HG02678 (cell line): Measurements from ENCODE around the gene PER1.
"Not testable (repeated sequence)": the region's sequence is repeated elsewhere in the genome, so short reads cannot be mapped to it uniquely, and the experiment has no call there.

ENCODE experiments used
- ATAC-seq: cut with Tn5 transposase; IDR thresholded peaks from one replicate; pipeline ENCODE4 v1.9.1; 2021; ENCODE audit warnings: mild to moderate bottlenecking, moderate library complexity; ENCODE audit not compliant: unreplicated experiment

The PER1 gene

GRCh38 chr17:8121407-8121680 lies 30.9 kb downstream of the PER1 start:
- no peak for ATAC-seq

DNA sequence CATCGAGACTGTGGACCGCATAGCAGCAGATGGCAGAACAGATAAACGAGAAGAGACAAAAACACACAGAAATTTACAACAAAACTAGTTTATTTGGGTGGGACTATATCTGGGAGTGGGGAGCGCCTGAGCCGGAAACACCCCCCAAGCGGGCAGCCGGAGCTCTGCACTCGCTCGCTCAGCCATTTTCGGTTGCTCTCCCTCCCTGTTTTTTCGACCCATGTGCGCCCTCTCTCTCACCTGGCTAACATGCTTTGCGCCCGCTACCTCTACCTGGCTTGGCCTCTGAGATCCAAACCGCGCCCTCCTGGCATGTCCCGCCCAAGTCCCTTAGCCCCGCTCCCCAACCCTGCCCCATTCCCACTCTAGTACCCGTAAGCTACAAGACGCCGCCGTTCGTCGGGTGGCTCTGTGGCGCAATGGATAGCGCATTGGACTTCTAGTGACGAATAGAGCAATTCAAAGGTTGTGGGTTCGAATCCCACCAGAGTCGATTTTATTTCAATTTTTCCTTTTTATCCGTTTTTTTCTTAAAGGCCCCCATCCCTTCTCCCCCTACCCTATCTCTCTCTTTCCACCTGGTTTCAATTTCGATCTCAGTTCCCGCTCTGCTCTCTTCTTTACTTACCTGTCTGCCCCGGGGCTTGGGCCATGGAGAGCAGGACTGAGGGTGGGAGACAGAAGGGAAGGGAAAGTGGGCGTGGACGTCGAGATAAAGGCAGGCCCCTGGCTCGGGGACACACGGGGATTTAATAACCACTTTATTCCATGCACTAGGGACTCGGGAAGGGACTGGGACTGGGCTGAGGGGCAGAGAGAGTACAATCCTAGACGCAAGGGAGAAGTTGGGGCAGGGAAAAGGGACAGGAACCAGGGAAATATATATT lies 31.4 kb downstream of the PER1 start:
- ATAC-seq: no peak

DNA sequence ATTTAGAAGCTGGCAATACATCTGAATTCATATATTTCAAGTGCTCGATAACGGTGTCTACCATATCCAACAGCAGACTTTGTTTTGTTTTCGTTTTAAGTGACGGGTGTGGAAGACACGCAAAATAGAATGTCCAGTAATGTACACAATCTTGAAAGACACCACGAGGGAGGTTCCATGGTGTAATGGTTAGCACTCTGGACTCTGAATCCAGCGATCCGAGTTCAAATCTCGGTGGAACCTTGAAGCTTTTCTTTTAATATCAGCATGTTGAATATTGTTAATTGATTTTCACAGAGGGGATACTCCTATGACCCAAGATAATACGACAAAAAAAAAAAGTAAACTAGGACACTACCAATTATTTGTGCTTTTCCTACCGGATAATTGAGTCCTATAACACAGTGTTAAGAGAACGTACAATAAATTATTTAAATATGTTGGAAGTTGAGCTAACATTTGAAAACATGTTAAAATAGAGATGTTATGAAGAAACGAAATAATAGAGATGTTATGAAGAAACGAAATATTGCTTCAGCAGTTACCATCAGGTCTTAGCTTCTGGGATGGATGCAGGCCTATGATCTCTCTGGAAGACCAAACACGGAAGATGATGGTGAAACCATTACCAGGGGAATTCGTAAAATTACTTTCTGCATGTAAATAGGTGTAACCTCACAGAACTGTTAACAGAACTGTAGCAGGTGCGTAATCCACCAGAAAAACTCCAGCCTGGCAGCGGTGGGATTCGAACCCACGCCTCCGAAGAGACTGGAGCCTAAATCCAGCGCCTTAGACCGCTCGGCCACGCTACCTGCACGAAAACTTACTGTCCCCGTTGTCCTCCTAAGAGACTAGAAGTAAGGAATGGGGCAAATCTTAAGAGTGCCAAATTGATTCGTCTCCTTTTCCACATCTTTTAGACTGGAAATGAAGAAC lies 32.4 kb downstream of the PER1 start:
- ATAC-seq: peak; percentile 32

DNA sequence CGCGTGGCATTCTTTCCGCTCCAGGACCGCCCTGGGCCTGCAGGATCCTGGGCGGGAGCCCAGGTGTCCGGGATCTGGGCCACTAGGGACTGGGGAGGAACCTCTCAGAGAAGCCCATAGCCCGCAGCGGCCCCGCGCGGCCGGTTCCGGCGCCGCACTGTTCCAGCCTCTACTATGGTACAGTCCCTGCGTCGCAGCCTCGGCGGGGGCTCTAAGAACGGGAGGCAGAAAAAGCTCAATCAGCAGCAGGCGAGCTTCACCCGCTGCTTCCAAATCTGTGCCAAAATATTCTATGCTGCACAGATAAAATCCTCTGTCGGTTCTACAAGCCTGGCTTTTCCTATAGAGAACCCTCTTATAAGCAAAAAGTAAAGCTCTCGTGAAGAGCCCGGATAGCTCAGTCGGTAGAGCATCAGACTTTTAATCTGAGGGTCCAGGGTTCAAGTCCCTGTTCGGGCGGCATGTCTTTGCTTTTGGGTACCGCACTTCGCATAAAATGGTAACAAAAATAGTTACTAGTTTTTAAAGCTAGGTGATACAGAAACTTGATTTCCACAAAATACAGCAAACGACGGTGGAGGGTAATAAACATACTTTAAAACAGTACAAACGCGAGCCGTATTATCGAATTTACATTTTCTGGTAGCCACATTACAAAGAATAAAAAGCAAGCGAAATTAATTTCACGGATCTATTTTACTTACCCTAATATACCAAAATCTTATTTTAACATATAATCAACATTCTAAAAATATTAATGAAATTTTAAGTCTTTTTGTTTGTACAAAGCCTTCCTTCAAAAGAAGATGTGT lies 33.2 kb downstream of the PER1 start:
- ATAC-seq: peak; percentile 48

DNA sequence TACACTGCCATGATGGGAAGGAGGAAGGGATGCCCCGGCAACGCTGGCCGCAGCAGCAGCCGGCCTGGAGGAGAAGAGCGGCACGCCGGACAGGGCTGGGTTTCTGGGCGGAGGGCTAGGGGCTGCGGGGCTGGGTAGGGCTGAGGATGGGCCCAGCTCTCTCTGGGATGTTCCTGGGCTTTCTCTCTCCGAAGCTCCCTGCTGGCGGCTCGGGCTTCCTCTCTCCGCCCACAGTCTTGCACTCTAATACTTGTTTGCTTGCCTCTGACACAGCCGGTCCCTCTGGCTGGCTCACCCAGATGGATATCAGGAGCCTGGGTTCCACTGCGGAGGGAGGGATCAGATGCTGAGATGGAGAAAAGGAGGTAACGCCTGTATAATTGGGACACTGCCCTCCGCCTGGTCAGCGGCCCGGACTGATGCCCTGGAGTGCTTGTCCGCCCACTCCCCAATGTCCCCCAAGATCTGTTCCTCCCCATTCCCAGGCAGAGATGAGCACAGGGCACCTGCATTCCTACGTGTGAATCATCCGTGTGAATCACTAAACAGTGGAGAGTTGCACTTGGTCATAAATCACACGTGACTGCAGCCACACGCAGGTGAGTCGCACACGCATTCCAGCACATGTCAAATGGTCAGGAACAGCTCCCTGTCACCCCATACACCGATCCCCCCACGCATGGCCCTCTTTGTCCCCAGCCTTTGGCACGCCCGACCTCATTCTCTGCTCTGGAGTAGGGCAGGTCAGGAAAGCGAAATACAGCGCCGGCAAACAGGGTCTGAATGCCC lies 34.0 kb downstream of the PER1 start, which contains the start of gene ALOXE3:
ALOXE3 (minus strand) TSS at position 535 of the 789 bp plus-strand sequence; CDS start at position 11, 524 bp downstream.
- ATAC-seq: no peak

GRCh38 chr17:8117367-8117979 lies 34.7 kb downstream of the PER1 start:
- ATAC-seq: no peak

- no peak for ATAC-seq
These were observed 35.4 kb downstream of the PER1 start for GRCh38 chr17:8116776-8117175.

GRCh38 chr17:8110907-8111306 lies 41.3 kb downstream of the PER1 start:
- no peak for ATAC-seq

GRCh38 chr17:8110456-8110804 lies 41.8 kb downstream of the PER1 start:
- ATAC-seq: no peak

DNA sequence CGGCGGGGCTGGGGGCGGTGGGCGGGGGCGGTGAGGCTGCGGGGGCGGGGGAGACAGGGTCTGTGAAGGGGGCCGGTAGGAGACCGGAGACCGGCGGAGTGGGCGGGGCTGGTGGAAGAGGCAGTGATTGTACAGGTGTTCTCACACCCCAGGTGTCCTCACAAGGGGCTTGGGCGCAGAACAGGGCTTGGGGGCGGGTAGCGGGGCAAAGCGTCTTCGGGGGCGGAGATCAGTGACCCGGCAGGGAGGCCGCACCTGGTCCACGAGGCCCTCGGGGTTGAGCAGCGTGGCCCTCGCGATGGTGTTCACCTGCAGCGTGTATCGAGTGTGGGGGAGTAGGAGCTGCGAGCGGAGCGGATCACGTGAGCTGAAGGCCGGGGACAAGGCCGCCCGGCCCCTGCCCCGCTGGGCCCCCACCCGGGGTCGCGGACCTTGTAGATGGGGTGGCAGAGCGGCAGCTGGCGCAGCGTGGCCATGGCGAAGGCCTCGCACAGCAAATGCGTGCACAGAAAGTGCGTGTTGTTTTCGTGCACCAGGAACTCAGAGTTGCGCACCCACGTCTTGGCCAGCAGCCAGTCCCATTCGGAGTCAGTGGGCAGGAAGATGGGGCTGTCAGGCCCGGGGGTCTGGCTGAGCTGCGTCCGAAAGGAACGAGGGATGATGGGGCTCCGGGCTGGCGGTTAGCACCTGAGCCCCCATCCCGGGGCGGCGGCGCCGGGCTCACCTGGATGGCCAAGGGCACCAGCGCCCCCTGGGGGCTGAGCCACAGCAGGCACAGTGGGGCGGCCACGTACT lies 42.3 kb downstream of the PER1 start:
- ATAC-seq: no peak

DNA sequence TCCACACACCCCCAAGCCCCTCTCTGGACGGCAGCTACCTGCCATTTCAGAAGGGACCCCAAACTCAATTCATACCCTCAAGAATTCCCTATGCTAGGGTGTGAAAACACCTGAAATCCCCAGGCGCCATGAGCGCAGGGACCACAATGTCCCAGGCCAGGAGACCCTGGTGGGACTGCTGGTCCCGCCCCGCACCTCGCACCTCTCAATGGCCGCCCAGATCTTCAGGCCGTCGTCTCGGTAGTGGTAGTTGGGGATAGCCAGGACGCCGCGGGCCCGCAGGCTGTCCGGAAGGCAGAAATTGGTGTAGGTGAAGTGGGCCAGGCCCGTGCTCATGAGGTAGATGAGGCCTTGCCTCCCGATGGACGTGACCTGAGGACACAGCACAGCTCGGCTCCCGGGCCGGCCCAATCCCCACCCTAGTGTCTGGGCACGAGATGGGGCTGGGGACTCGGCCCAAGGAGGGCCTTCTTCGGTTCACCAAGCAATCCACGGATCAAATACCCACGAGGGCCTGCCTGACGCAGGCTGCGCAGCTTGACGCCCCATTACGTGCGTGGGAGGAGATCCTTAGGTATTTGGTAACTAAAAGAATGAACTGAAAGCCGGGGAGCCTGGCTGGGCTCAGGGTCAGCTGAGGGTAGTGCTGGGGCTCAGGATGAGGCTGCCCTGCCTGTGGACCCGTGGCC lies 43.1 kb downstream of the PER1 start:
- ATAC-seq: no peak

DNA sequence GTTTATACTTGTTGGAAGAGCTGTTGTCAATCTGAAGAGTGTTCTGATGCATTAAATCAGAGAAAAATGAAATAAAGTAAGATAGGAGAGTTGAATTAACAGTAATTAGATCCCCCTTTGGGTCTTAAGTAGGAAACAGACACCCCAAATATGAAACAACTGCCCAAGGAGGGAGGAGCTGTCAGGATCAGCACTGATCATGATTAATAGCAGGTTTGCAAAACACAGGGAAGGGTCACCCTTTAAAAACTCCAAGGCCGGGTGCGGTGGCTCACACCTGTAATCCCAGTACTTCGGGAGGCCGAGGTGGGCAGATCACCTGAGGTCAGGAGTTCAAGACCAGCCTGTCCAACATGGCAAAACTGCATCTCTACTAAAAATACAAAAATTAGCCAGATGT lies 45.2 kb downstream of the PER1 start:
- not testable (repeated sequence) for ATAC-seq

- ATAC-seq: no peak
These were observed 46.2 kb downstream of the PER1 start for GRCh38 chr17:8105957-8106398.

- ATAC-seq: no peak
These were observed 47.3 kb downstream of the PER1 start for GRCh38 chr17:8104911-8105310.

GRCh38 chr17:8103549-8103948 lies 48.7 kb downstream of the PER1 start:
- no peak for ATAC-seq

- no peak for ATAC-seq
These were observed 50.5 kb downstream of the PER1 start for GRCh38 chr17:8101721-8102120.

- ATAC-seq: no peak
These were observed 51.4 kb downstream of the PER1 start for GRCh38 chr17:8100763-8101162.

DNA sequence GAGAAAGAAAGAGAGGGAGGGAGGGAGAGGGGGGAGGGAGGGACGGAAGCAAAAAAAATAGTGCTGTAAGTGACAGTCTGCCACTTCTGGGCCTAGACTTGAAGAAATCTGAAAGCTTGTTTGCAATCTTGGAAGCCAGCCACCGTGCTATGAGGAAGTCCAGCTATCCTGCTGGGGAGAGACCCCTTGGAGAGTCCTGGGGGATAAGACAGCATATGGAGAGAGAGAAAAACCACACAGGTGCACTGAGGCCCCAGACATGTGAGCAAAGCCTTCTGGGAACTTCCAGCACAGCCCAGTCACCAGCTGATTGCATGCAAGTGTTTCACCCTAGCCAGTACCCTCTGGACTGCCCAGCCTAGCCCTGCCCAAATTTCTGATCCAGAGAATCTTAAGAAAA lies 52.1 kb downstream of the PER1 start:
- no peak for ATAC-seq
